ENCODE measurements around the gene REG3A. TPM values are rescaled to one million over a fixed set of nuclear protein-coding genes. Genes with fewer than 3 reads are reported as not detected.

Gene REG3A
- not detected for polyA plus RNA-seq (ENCODE audit: insufficient read length in 4 of 4)

- no peak for DNase-seq (ENCODE audit: low read depth in 4 of 4, low spot score in 3 of 4)
Measured at GRCh38 chr2:79159653-79160052, at the start of gene REG3A. TSS of gene REG3A (minus strand) at chr2:79159753. CDS start at chr2:79159405, 348 bp downstream.

GRCh38 chr2:79200762-79201161 lies 41.2 kb upstream of the REG3A start:
- DNase-seq (ENCODE audit: low read depth in 4 of 4, low spot score in 3 of 4), result no peak

GRCh38 chr2:79191816-79192215 lies 32.3 kb upstream of the REG3A start:
- DNase-seq (ENCODE audit: low read depth in 4 of 4, low spot score in 3 of 4), result no peak

- peak in 1 of 4 donors; percentile 16 for DNase-seq (ENCODE audit: low read depth in 4 of 4, low spot score in 3 of 4)
Measured at GRCh38 chr2:79191081-79191480, 31.5 kb upstream of the REG3A start.

GRCh38 chr2:79189465-79189864 lies 29.9 kb upstream of the REG3A start:
- no peak for DNase-seq (ENCODE audit: low read depth in 4 of 4, low spot score in 3 of 4)

GRCh38 chr2:79181617-79182016 lies 22.1 kb upstream of the REG3A start:
- DNase-seq (ENCODE audit: low read depth in 4 of 4, low spot score in 3 of 4), result no peak

GRCh38 chr2:79180092-79180491 lies 20.5 kb upstream of the REG3A start:
- DNase-seq (ENCODE audit: low read depth in 4 of 4, low spot score in 3 of 4), result no peak

- DNase-seq (ENCODE audit: low read depth in 4 of 4, low spot score in 3 of 4), result no peak
Measured at GRCh38 chr2:79179036-79179435, 19.5 kb upstream of the REG3A start.

- no peak for DNase-seq (ENCODE audit: low read depth in 4 of 4, low spot score in 3 of 4)
Measured at GRCh38 chr2:79178076-79178674, 18.6 kb upstream of the REG3A start.

GRCh38 chr2:79171348-79171958 lies 11.9 kb upstream of the REG3A start:
- no peak for DNase-seq (ENCODE audit: low read depth in 4 of 4, low spot score in 3 of 4)

- DNase-seq (ENCODE audit: low read depth in 4 of 4, low spot score in 3 of 4), result no peak
Measured at GRCh38 chr2:79162801-79163200, 3.2 kb upstream of the REG3A start.

- DNase-seq (ENCODE audit: low read depth in 4 of 4, low spot score in 3 of 4), result no peak
Measured at GRCh38 chr2:79162132-79162531, 2.6 kb upstream of the REG3A start.

- no peak for DNase-seq (ENCODE audit: low read depth in 4 of 4, low spot score in 3 of 4)
Measured at GRCh38 chr2:79159030-79159429, 523 bp downstream of the REG3A start.

- no peak for DNase-seq (ENCODE audit: low read depth in 4 of 4, low spot score in 3 of 4)
Measured at GRCh38 chr2:79155826-79156476, 3.6 kb downstream of the REG3A start.

- DNase-seq (ENCODE audit: low read depth in 4 of 4, low spot score in 3 of 4), result no peak
Measured at GRCh38 chr2:79139423-79139822, 20.1 kb downstream of the REG3A start.

GRCh38 chr2:79138385-79138784 lies 21.2 kb downstream of the REG3A start:
- no peak for DNase-seq (ENCODE audit: low read depth in 4 of 4, low spot score in 3 of 4)

- no peak for DNase-seq (ENCODE audit: low read depth in 4 of 4, low spot score in 3 of 4)
Measured at GRCh38 chr2:79131687-79132086, 27.9 kb downstream of the REG3A start.

- DNase-seq (ENCODE audit: low read depth in 4 of 4, low spot score in 3 of 4), result no peak
Measured at GRCh38 chr2:79129804-79130203, 29.7 kb downstream of the REG3A start.

GRCh38 chr2:79129260-79129659 lies 30.3 kb downstream of the REG3A start:
- DNase-seq (ENCODE audit: low read depth in 4 of 4, low spot score in 3 of 4), result no peak

- DNase-seq (ENCODE audit: low read depth in 4 of 4, low spot score in 3 of 4), result no peak
Measured at GRCh38 chr2:79128406-79128805, 31.1 kb downstream of the REG3A start.

GRCh38 chr2:79125721-79125985 lies 33.9 kb downstream of the REG3A start:
- DNase-seq (ENCODE audit: low read depth in 4 of 4, low spot score in 3 of 4), result no peak

Measured in right renal pelvis (tissue), 4 donors.